Left renal pelvis (tissue), 4 donors: Measurements from ENCODE around the gene GREB1. TPM values are rescaled to one million over a fixed set of nuclear protein-coding genes. Genes with fewer than 3 reads are reported as not detected.

Experiments used
- DNase-seq, 4 donors: peaks; one replicate each; pipeline ENCODE4 v3.0.0-alpha.2; 2013; ENCODE audit warnings: low read depth in 4 of 4, low spot score in 3 of 4
- polyA plus RNA-seq, 4 donors: library from polyadenylated mRNA; unstranded; fragments of 120-200 nt; gene quantifications; one replicate each; pipeline ENCODE4 v1.2.1, GENCODE V29; 2013; ENCODE audit not compliant: insufficient read length in 4 of 4

GREB1 gene
- polyA plus RNA-seq, 4 donors: 4.3 to 16.3 (median 12.2) TPM

- no peak for DNase-seq
Measured at GRCh38 chr2:11592671-11593574, 59.1 kb downstream of the GREB1 start.

GRCh38 chr2:11596801-11597200, 63.0 kb downstream of the GREB1 start:
- DNase-seq: no peak

DNA sequence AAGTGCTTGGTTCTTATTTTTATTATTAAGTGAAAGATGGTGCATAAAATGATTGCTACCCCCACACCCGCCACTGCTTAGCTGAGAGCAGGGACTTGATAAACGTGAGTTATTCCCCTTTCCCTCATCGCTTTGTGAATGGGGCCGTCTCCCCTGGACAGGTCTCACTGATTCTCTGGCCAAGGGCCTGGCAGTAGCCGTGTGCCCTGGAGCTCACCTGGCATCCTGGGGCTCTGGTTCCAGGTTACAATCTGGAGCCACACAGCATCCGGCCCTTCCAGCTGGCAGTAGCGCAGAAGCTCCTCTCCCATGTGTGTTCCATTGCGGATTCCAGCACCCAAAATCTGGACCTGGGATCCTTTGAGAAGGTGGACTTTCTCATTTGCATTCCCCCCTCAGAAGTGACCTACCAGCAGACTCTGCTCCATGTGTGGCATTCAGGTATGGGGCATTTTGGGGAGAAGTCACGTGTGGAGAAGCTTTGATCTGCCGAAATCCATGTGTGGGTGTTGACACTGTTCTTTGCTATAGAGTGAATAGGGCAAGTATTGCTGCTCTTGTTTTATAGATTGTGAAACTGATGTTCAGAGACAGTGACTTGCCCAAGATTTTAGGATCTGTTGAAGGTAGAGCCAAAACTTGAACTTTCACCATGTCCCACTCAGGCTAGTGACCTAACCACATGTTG, 63.8 kb downstream of the GREB1 start:
- DNase-seq: peak in 1 of 4 donors; percentile 11

DNA sequence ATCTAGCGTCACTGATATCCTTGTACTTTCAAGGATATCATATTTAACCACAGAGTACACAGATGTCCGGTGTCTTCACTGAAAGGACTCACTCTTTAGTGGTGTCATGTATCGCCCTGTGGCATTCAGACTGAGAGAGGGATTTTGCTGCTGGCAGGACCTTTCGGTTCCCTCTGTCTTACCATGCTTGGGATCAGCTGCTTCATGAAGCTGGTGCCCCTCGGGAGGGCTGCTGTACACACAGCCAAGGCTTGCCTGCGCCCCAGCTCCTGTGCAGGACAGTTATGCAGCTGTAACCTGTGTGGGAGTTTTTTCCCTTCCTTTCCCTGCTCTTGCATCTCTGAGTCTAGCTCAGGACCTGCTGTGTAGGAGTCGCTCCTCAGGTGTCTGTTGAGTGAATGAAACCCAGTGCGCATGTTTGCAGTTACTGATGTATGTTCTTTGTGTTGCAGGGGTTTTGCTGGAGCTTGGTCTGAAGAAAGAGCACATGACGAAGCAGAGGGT, 64.4 kb downstream of the GREB1 start:
- DNase-seq: peak in 1 of 4 donors; percentile 19

GRCh38 chr2:11602563-11603204, 68.8 kb downstream of the GREB1 start:
- no peak for DNase-seq

GRCh38 chr2:11610624-11611242, 76.9 kb downstream of the GREB1 start:
- no peak for DNase-seq

GRCh38 chr2:11611251-11611650, 77.4 kb downstream of the GREB1 start:
- no peak for DNase-seq

DNA sequence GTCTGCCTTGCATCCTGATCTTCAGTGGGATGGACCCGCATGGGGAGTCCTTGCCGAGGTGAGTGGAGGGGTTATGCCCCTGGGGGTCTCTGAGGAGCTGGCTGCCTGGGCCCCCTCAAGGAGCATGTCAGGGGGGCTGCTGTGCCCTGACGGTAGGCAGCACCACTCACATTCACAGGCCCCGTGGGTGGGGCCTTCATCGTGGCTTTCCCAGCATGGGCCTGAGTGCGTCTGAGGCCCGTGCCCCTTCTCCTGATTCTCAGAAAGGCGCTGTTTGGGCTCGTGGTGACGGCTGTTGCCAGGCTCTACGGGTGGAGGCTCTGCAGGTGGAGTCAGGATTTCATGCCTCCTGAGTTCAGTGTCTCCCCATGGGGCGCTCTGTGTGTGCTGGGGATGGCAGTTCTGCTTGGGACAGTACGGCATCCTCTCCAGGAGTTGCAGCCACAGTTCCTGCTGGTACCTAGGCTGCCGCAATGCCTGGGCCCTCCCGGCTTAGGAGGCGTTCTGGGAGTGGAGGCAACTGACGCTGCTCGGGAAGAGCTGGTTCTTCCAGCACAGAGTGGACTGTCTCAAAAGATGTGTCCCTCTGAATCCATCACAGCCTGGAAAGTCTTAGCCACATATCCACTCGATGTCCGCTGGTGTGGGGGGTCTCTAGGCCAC, 78.8 kb downstream of the GREB1 start:
- DNase-seq: no peak

GRCh38 chr2:11613297-11613696, 79.5 kb downstream of the GREB1 start:
- no peak for DNase-seq

DNA sequence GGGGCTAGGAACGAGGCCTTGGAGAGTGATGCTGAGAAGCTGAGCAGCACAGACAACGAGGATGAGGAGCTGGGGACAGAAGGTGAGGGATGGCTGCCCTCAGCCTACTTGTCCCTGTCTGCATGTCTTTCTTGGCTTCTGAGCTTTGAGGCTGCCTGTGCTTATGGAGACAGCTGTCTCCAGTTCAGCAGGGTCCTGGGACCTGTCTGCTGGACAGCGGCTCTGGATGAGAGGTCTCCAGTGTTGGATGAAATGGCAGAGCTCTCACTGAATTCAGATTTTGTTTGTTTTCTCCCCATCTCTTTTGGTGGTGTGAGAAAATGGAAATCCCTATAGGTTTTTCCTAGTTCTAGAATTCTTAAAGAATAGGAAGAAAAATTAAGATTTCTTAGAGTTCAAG, 81.4 kb downstream of the GREB1 start:
- no peak for DNase-seq

- no peak for DNase-seq
Measured at GRCh38 chr2:11616097-11616687, 82.3 kb downstream of the GREB1 start.

- no peak for DNase-seq
Measured at GRCh38 chr2:11616851-11617415, 83.1 kb downstream of the GREB1 start.

GRCh38 chr2:11617527-11617926, 83.7 kb downstream of the GREB1 start:
- no peak for DNase-seq

DNA sequence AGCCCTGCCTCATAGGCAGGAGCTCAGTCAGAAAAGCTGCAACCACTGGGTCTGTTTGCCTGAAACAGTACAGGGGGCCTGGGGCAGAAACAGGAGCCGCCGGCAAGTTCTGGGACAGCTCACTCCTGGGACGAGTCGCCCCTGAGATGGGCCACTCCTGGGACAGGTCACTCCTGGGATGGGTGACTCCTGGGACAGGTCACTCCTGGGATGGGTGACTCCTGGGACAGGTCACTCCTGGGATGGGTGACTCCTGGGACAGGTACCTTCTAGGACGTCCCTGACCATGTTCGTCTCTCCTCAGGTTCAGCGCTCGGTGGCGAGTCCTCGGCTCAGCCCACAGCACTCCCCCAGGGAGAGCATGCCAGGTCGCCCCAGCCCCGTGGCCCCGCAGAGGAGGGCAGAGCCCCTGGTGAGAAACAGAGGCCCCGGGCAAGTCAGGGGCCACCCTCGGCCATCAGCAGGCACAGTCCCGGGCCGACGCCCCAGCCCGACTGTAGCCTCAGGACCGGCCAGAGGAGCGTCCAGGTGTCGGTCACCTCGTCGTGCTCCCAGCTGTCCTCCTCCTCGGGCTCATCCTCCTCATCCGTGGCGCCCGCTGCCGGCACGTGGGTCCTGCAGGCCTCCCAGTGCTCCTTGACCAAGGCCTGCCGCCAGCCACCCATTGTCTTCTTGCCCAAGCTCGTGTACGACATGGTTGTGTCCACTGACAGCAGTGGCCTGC, 84.3 kb downstream of the GREB1 start:
- no peak for DNase-seq

- DNase-seq: no peak
Measured at GRCh38 chr2:11618708-11619062, 84.8 kb downstream of the GREB1 start.

- no peak for DNase-seq
Measured at GRCh38 chr2:11621410-11621809, 87.6 kb downstream of the GREB1 start.

GRCh38 chr2:11622611-11623010, 88.8 kb downstream of the GREB1 start:
- no peak for DNase-seq

- DNase-seq: no peak
Measured at GRCh38 chr2:11624893-11625292, 91.0 kb downstream of the GREB1 start.

DNA sequence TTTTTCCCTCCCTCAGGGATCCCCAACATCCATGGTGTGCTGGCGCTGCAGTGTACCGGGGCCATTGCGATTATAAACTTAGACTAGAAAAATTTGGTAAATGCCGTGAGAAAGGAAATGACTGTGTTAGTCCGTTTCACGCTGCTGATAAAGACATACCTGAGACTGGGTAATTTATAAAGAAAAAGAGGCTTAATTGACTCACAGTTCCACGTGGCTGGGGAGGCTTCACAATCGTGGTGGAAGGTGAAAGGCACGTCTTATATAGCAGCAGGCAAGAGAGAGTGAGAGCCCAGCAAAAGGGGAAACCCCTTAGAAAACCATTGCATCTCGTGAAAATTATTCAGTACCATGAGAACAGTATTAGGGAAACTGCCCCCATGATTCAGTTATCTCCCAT, 91.8 kb downstream of the GREB1 start:
- no peak for DNase-seq
